ENCODE results near the gene CD200. TPM values are rescaled to one million over a fixed set of nuclear protein-coding genes. Genes with fewer than 3 reads are reported as not detected.
A peak's percentile ranks its signal among the peaks of the same experiment; 100 is the strongest.
"Not testable (repeated sequence)": the region's sequence is repeated elsewhere in the genome, so short reads cannot be mapped to it uniquely, and the experiment has no call there.

Gene CD200
- total and polyA plus RNA-seq, 5 donors = 2.8 to 4.5 (median 3.8) TPM

DNA sequence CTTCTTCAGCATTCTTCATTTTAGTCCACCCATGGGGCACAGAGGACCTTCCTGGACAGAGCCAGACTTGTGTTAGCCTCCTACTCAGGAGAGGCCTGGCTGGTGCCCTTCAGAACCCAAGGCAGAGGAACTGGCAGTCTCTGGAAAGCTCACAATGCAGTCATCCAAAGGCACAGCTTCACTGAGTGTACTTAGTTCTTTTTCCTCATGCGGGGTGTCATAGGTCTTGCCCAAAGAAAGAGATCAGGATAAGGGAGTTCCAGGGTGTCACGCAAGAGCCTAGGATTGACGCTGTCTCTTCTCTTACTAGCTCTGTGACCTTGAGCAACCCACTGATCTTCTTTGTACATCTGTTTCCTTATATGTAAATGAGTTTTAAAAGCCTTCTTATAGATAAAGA lies 58.7 kb downstream of the CD200 start:
- Histone ChIP-seq H3K9me3 (ENCODE audit: control insufficient read depth, low read length) (no peaks in the 10 kb centered on the region), H3K27ac (ENCODE audit: low read length) (peak overlapping the region; percentile 54), H3K27me3 (ENCODE audit: control insufficient read depth, insufficient read depth) (no peaks in the 10 kb centered on the region), H3K4me1 (ENCODE audit: control insufficient read depth, insufficient read depth, low read length) (peaks cover 7% of the 10 kb centered on the region), H3K4me3 (ENCODE audit: low read length) (no peak overlapping the region)
- ATAC-seq (peak in 1 of 2 donors; percentile 32), DNase-seq (no peak)
- WGBS = 62% methylated on average over 3 of the region's 3 CpGs
- intact Hi-C loops (cut with DNase I) = no loop called here

DNA sequence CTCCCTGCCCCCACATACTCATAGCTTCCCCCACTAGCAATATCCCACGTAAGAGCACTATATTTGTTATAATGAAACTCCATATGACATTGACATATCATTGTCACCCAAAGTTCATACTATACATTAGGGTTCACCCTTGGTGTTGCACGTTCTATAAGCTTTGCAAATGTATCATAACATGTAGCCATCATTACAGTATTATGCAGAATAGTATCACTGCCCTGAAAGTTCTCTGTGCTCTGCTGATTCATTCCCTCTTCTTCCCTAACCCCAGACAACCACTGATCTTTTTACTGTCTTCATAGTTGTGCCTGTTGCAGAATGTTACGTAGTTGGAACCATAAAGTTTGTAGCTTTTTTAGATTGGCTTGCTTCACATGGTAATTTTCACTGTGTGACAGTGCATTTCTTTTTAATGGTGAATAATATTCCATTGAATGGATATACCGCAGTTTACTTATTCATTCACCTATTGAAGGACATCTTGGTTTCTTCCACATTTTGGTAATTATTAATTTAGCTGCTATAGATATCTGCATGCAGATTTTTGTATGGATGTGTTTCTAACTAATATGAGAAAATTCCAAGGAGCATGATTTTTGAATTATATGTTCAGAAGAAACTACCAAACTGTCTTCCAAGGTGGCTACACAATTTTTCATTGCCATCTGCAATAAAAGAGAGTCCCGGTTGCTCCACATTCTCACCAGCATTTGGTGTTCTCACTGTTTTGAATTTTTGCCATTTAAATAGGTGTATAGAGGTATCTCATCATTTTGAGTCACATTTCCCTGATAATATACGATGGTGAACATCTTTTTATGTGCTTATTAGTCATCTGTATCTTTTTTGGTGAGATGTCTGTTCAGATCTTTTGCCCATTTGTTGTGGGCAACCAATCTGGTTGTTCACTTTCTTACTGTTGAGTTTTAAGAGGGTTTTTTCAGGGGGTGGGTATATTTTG lies 59.7 kb downstream of the CD200 start:
- ATAC-seq (no peak), DNase-seq (no peak)
- H3K27ac ChIP-seq (ENCODE audit: low read length) = no peak overlapping the region
- WGBS = 78% methylated on average over 6 of the region's 6 CpGs
- intact Hi-C loops (cut with DNase I) = no loop called here
- H3K9me3 ChIP-seq (ENCODE audit: control insufficient read depth, low read length) = no peaks in the 10 kb centered on the region
- H3K4me3 ChIP-seq (ENCODE audit: low read length) = no peak overlapping the region
- peaks cover 7% of the 10 kb centered on the region for H3K4me1 ChIP-seq (ENCODE audit: control insufficient read depth, insufficient read depth, low read length)
- no peaks in the 10 kb centered on the region for H3K27me3 ChIP-seq (ENCODE audit: control insufficient read depth, insufficient read depth)

DNA sequence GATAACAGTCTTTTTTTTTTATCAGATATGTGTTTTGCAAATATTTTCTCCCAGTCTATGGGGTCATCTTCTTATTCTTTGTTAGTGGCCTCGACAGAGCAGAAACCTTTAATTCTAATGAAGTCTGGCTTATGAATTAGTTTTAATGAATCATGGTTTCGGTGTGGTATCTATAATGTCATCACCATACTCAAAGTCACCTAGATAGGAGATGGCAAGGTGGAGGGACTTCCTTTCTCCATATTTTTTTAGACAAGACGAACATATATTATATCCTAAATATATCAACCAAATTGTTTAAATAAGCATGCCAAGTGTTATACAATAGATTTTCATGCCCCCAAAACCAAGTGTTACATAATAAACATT lies 60.4 kb downstream of the CD200 start:
- no peak for ATAC-seq
- no peak for DNase-seq
- Histone ChIP-seq H3K9me3 (ENCODE audit: control insufficient read depth, low read length) (no peaks in the 10 kb centered on the region), H3K4me1 (ENCODE audit: control insufficient read depth, insufficient read depth, low read length) (peaks cover 7% of the 10 kb centered on the region), H3K27me3 (ENCODE audit: control insufficient read depth, insufficient read depth) (no peaks in the 10 kb centered on the region), H3K4me3 (ENCODE audit: low read length) (no peak overlapping the region), H3K27ac (ENCODE audit: low read length) (no peak overlapping the region)
- intact Hi-C loops (cut with DNase I) = no loop called here
- WGBS = 60% methylated on average over 3 of the region's 3 CpGs

GRCh38 chr3:112394003-112394640 lies 61.2 kb downstream of the CD200 start:
- H3K4me3 ChIP-seq (ENCODE audit: low read length) = no peak overlapping the region
- no peaks in the 10 kb centered on the region for H3K9me3 ChIP-seq (ENCODE audit: control insufficient read depth, low read length)
- no peaks in the 10 kb centered on the region for H3K27me3 ChIP-seq (ENCODE audit: control insufficient read depth, insufficient read depth)
- DNase-seq (peak in 1 of 3 donors; percentile 30), ATAC-seq (peak; percentile 59 to 80)
- H3K4me1 ChIP-seq (ENCODE audit: control insufficient read depth, insufficient read depth, low read length) = peaks cover 7% of the 10 kb centered on the region
- 62% methylated on average over 4 of the region's 4 CpGs for WGBS
- H3K27ac ChIP-seq (ENCODE audit: low read length) = no peak overlapping the region
- intact Hi-C loops (cut with DNase I) = no loop called here

- no peak for DNase-seq
- WGBS = 34% methylated on average over 5 of the region's 5 CpGs
- H3K9me3 ChIP-seq (ENCODE audit: control insufficient read depth, low read length) = no peaks in the 10 kb centered on the region
- H3K27ac ChIP-seq (ENCODE audit: low read length) = no peak overlapping the region
- no peaks in the 10 kb centered on the region for H3K27me3 ChIP-seq (ENCODE audit: control insufficient read depth, insufficient read depth)
- no peak overlapping the region for H3K4me3 ChIP-seq (ENCODE audit: low read length)
- H3K4me1 ChIP-seq (ENCODE audit: control insufficient read depth, insufficient read depth, low read length) = peaks cover 7% of the 10 kb centered on the region
- intact Hi-C loops (cut with DNase I) = no loop called here
- no peak for ATAC-seq
Measured at GRCh38 chr3:112395181-112395895, 62.4 kb downstream of the CD200 start.

- 0% methylated on average over 1 of the region's 1 CpG for WGBS
- H3K27ac ChIP-seq (ENCODE audit: low read length) = no peak overlapping the region
- DNase-seq (no peak), ATAC-seq (no peak)
- H3K9me3 ChIP-seq (ENCODE audit: control insufficient read depth, low read length) = no peaks in the 10 kb centered on the region
- intact Hi-C loops (cut with DNase I) = no loop called here
- H3K4me1 ChIP-seq (ENCODE audit: control insufficient read depth, insufficient read depth, low read length) = peaks cover 7% of the 10 kb centered on the region
- no peak overlapping the region for H3K4me3 ChIP-seq (ENCODE audit: low read length)
- no peaks in the 10 kb centered on the region for H3K27me3 ChIP-seq (ENCODE audit: control insufficient read depth, insufficient read depth)
Measured at GRCh38 chr3:112395896-112396290, 62.9 kb downstream of the CD200 start.

DNA sequence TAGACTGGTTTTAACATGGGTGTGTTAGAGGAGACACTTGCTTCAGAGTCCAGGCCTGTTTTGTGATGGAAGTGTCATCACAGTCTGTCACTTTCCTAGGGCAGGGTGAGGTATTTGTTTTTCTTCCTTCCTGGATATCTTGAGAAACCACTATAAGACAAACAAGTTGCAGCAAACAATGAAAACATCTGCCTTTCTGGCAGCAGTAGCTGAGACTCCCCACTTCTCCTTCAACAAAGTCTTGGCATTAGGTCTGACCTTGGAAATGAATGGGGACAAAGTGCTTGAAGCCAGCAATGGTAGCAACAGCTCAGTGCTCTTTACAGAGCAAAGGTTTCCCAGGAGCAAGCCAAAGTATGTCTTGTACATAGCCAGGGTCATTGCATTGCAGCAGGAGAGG lies 64.6 kb downstream of the CD200 start:
- Histone ChIP-seq H3K4me1 (ENCODE audit: control insufficient read depth, insufficient read depth, low read length) (no peaks in the 10 kb centered on the region), H3K27me3 (ENCODE audit: control insufficient read depth, insufficient read depth) (no peaks in the 10 kb centered on the region), H3K27ac (ENCODE audit: low read length) (no peak overlapping the region), H3K4me3 (ENCODE audit: low read length) (no peak overlapping the region), H3K9me3 (ENCODE audit: control insufficient read depth, low read length) (no peaks in the 10 kb centered on the region)
- no peak for ATAC-seq
- intact Hi-C loops (cut with DNase I) = no loop called here
- DNase-seq = no peak

GRCh38 chr3:112399064-112399463 lies 66.1 kb downstream of the CD200 start:
- Histone ChIP-seq H3K4me1 (ENCODE audit: control insufficient read depth, insufficient read depth, low read length) (no peaks in the 10 kb centered on the region), H3K27me3 (ENCODE audit: control insufficient read depth, insufficient read depth) (no peaks in the 10 kb centered on the region)
- intact Hi-C loops (cut with DNase I) = no loop called here

DNA sequence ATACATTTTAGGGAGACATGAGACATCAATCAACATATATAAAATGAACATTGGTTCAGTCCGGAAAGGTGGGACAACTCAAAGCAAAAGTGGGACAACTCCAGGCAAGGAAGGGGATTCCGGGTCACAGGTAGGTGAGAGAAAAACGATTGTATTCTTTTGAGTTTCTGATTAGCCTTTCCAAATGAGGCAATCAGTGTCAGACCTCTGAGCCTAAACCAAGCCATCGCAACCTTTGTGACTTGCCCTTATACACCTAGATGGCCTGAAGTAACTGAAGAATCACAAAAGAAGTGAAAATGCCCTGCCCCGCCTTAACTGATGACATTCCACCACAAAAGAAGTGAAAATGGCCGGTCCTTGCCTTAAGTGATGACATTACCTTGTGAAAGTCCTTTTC lies 66.6 kb downstream of the CD200 start:
- WGBS = 95% methylated on average over 6 of the region's 6 CpGs
- DNase-seq; H3K9me3 ChIP-seq (ENCODE audit: control insufficient read depth, low read length); ATAC-seq; H3K27ac ChIP-seq (ENCODE audit: low read length); intact Hi-C loops (cut with DNase I); H3K27me3 ChIP-seq (ENCODE audit: control insufficient read depth, insufficient read depth); H3K4me1 ChIP-seq (ENCODE audit: control insufficient read depth, insufficient read depth, low read length); H3K4me3 ChIP-seq (ENCODE audit: low read length): not testable (repeated sequence)

More at GRCh38 chr3:112399064-112399463, 66.1 kb downstream of the CD200 start:
- WGBS = 93% methylated on average over 2 of the region's 2 CpGs
- no peak for ATAC-seq
- no peak overlapping the region for H3K4me3 ChIP-seq (ENCODE audit: low read length)
- H3K9me3 ChIP-seq (ENCODE audit: control insufficient read depth, low read length) = no peaks in the 10 kb centered on the region
- no peak for DNase-seq
- H3K27ac ChIP-seq (ENCODE audit: low read length) = no peak overlapping the region

DNA sequence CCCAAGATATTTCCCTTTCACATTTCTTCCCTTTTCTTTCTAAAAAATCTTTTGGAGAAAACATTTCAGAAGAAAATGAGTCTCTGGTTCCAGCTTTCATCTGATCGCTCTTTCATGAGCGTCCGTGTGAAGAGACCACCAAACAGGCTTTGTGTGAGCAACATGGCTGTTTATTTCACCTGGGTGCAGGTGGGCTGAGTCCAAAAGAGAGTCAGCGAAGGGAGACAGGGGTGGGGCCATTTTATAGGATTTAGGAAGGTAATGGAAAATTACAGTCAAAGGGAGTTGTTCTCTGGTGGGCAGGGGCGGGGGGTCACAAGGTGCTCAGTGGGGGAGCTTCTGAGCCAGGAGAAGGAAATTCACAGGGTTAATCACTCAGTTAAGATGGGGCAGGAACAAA lies 67.4 kb downstream of the CD200 start:
- H3K27ac ChIP-seq (ENCODE audit: low read length); H3K27me3 ChIP-seq (ENCODE audit: control insufficient read depth, insufficient read depth); intact Hi-C loops (cut with DNase I); DNase-seq; H3K4me3 ChIP-seq (ENCODE audit: low read length); H3K9me3 ChIP-seq (ENCODE audit: control insufficient read depth, low read length); ATAC-seq; H3K4me1 ChIP-seq (ENCODE audit: control insufficient read depth, insufficient read depth, low read length): not testable (repeated sequence)
- 92% methylated on average over 5 of the region's 5 CpGs for WGBS

- WGBS = 79% methylated on average over 2 of the region's 2 CpGs
- no peak for DNase-seq
- Histone ChIP-seq H3K27ac (ENCODE audit: low read length) (no peak overlapping the region), H3K4me3 (ENCODE audit: low read length) (no peak overlapping the region), H3K4me1 (ENCODE audit: control insufficient read depth, insufficient read depth, low read length) (no peaks in the 10 kb centered on the region), H3K9me3 (ENCODE audit: control insufficient read depth, low read length) (no peaks in the 10 kb centered on the region), H3K27me3 (ENCODE audit: control insufficient read depth, insufficient read depth) (no peaks in the 10 kb centered on the region)
- intact Hi-C loops (cut with DNase I) = no loop called here
- ATAC-seq = no peak
Measured at GRCh38 chr3:112401617-112402016, 68.7 kb downstream of the CD200 start.

Data from right cardiac atrium (tissue), 5 donors.